Gastrocnemius medialis (tissue), 4 donors: Measurements from ENCODE around the gene GNAI3.

Source experiments
- CTCF ChIP-seq, 5 experiments: fragments of 450-650 bp in 3 of 5; fragments of 200-600 bp in 2 of 5; sonication (generic) in 2 of 5; IDR thresholded peaks in 4 of 5; conservative IDR thresholded peaks in 1 of 5; 1 replicate in 4 of 5; 2 replicates in 1 of 5; pipeline ENCODE4 v1.5.1; 2016 to 2019; ENCODE audit warnings: antibody characterized with exemption in 5 of 5, mild to moderate bottlenecking in 3 of 5, moderate library complexity in 3 of 5
- POLR2A ChIP-seq, 2 donors: fragments of 450-650 bp; IDR thresholded peaks; one replicate each; pipeline ENCODE4 v1.6.1; 2017; ENCODE audit warnings: antibody characterized with exemption in 2 of 2, mild to moderate bottlenecking in 2 of 2, moderate library complexity in 2 of 2

- TF ChIP-seq CTCF (IDR thresholded peaks at IDR 0.05 in 4 of 5, conservative IDR thresholded peaks at IDR 0.05 in 1 of 5) (no peak), POLR2A (IDR thresholded peaks at IDR 0.05) (peak; percentile 10 to 36)
Observed at GRCh38 chr1:109509176-109510134, 39.0 kb upstream of the GNAI3 start, which contains the start of gene AMIGO1.
